CD4-positive, alpha-beta T cell treated with Interferon alpha-2 for 1 hour (primary cell): ENCODE results near the gene NELFCD.
"Not testable (repeated sequence)": the region's sequence is repeated elsewhere in the genome, so short reads cannot be mapped to it uniquely, and the experiment has no call there.

Experiments used
- DNase-seq, 2 donors: peaks; one replicate each; pipeline ENCODE4 v3.0.0-alpha.2; 2020 to 2022

The NELFCD gene

GRCh38 chr20:58980711-58981627 is at the start of gene NELFCD:
TSS of gene NELFCD (plus strand) at chr20:58981256. CDS start at chr20:58981310, 54 bp downstream.
- DNase-seq: peak; percentile 86 to 91

GRCh38 chr20:58932170-58932569 is 48.9 kb upstream of the NELFCD start:
- no peak for DNase-seq

GRCh38 chr20:58938078-58938477 is 43.0 kb upstream of the NELFCD start:
- DNase-seq: no peak

DNA sequence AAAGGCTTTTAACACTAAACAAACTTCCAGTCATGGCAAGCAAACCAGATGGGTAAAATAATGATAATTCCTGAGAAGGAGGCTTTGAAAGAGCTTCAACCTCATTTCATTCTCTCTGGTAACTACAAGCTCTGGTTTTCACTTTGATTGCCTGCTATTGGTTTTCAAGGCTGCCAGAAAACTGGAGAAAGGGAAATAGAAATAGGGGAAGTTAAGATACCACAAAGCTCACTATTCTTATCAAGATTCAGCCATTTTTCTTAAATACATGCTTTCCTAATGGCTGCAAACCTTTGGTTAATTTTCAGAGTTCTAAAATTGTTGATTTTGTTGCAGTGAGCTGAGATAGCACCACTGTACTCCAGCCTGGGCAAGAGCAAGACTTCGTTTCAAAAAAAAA is 42.5 kb upstream of the NELFCD start:
- no peak for DNase-seq

- DNase-seq: no peak
Measured at GRCh38 chr20:58941471-58941870, 39.6 kb upstream of the NELFCD start.

DNA sequence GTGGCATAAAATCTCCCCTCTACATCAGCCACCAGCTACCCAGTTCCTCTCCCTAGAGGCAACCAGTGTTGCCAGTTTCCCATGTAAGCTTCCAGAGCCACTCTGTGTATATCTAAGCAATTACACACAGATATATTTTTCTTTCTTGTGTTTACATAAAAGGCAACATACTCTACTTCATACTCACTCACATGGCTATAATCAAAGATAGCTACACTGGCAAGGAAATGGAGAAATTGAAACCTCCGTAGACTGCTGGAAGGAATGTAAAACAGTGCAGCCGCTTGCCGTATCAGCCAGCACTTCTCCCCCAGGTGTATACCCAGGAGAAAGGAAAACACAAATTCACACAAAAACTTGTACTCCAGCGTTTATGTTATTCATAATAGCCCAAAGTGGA is 38.5 kb upstream of the NELFCD start:
- DNase-seq: no peak

DNA sequence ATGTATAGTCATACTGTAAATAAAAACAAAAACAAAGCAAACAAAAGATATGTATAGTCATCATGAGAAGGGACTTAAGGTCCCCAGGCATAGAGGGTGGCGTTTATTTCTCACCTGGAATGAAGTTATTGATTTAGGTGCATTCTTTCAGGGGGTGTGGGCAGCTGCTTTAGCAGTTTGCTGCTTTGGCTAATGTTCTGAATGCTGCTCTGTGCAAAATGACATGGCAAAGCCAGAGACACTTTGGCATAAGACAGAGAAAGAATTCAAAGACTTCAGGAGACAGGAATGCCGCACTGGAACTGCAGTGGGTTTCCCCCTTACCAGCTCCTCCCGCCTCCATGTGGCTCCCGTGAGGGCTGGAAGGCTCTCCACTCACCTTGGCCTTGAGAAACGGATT is 36.4 kb upstream of the NELFCD start:
- no peak for DNase-seq

GRCh38 chr20:58945965-58946631 is 35.0 kb upstream of the NELFCD start:
- no peak for DNase-seq

DNA sequence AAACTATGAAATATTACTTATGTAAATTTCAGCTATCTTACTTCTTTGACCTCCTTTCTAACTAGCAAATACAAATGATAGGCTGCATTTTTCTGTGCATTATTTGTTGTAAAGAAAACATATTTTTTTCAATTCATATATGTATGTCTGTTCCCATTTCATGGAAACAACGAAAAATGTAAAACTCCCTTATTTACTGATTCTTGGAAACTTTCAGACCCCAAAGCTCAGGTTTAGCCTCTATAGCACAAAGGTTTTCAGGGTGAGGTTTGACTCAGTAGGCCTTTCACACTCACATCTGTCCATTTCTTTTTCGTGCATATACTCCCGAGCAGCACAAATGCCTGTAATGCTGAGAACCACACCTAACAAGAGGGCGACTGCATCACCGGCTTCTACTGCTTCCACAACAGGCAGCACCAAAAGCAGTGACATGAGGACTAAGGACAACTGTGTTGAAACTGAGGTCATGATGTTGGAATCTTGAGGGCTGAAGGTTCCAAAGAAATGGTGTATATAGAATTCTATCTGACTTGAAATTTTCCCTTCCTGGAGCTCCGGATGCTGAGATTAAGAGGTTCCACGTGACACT is 33.2 kb upstream of the NELFCD start:
- DNase-seq: not testable (repeated sequence)

DNA sequence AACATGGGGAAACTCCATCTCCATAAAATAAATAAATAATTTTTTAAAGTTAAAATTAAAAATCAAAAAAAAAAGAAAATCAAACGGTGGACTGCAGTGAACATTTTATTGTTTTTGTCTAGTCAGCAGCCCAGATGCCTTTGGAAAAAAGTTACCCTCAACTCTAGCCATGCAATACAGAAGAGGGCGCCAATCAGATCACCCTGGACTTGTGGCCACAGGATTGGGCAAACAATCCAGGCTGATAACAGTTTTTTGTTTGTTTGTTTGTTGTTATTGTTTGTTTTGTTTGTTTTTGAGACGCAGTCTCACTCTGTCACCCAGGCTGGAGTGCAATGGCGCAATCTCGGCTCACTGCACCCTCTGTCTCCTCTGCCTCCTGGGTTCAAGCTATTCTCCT is 30.5 kb upstream of the NELFCD start:
- no peak for DNase-seq

DNA sequence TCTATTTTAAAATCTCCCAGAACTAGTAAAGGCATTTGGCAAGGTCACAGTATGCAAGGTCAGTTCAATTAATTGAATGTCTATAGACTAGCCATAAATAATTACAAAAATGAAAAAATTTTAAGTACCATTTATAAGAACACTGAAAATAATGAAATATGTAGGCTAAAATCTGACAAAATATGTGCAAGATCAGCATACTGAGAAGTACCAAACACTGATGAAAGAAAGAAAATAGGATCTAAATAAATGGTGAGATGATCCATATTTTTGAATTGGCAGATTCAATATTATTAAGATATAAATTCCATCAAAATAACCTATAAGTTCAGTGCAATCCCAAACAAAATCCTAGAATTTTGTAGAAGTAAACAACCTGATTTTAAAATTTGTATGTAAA is 28.0 kb upstream of the NELFCD start:
- DNase-seq: no peak

- no peak for DNase-seq
Measured at GRCh38 chr20:58956078-58956477, 25.0 kb upstream of the NELFCD start.

DNA sequence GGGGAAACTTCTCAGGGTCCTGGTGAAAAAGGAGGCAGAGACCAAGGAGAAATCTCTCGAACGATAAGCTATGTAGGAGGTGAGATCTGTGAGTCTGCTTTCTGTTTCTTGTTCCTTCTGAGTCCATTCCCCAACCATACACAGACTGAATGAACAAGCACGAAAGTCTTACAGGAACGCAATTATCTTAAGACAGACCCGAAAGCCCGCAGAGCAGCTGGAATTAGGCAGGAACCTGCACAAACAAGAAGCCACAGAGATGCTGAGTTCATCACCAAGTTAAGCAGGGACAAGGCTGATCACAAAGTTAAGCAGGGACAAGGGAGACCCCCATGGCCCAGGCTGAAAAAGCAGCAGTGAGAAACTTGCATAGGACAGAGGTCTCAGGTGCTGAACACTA is 21.4 kb upstream of the NELFCD start:
- DNase-seq: no peak

GRCh38 chr20:58963060-58963584 is 17.9 kb upstream of the NELFCD start:
- DNase-seq: no peak

DNA sequence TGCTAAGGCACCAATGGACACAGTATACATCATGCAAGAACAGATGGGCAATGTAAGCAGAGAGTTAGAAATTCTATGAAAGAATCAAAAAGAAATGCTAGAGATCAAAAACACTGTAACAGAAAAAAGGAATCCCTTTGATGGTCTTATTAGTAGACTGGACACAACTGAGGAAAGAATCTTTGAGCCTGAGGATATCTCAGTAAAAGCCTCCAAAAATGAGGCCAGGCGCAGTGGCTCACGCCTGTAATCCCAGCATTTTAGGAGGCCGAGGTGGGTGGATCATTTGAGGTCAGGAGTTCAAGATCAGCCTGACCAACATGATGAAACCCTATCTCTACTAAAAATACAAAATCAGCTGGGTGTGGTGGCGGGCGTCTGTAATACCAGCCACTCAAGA is 17.1 kb upstream of the NELFCD start:
- not testable (repeated sequence) for DNase-seq

- no peak for DNase-seq
Measured at GRCh38 chr20:58965270-58966064, 15.6 kb upstream of the NELFCD start.

GRCh38 chr20:58967652-58968429 is 13.2 kb upstream of the NELFCD start:
- DNase-seq: no peak

DNA sequence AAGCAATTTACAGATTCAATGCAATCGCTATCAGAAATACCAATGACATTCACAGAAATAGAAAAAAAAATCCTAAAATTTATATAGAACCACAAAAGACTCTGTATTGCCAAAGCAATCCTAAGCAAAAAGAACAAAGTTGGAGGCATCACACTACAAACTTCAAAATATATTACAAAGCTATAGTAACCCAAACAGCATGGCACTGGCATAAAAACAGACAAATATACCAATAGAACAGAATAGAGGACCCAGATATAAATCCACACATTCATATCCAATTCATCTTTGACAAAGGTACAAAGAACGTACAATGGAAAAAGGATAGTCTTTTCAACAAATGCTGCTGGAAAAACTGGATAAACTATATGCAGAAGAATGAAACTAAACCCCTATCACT is 11.6 kb upstream of the NELFCD start:
- no peak for DNase-seq

- no peak for DNase-seq
Measured at GRCh38 chr20:58970146-58970545, 10.9 kb upstream of the NELFCD start.

GRCh38 chr20:58971429-58971828 is 9.6 kb upstream of the NELFCD start:
- DNase-seq: no peak

- DNase-seq: no peak
Measured at GRCh38 chr20:58973179-58973578, 7.9 kb upstream of the NELFCD start.

GRCh38 chr20:58973866-58974265 is 7.2 kb upstream of the NELFCD start:
- DNase-seq: no peak
